ENCODE results near the gene TCEAL4. TPM values are rescaled to one million over a fixed set of nuclear protein-coding genes. Genes with fewer than 3 reads are reported as not detected.
"Not testable (repeated sequence)": the region's sequence is repeated elsewhere in the genome, so short reads cannot be mapped to it uniquely, and the experiment has no call there.

TCEAL4 gene
- total and polyA plus RNA-seq, 9 donors, result 51.2 to 126 (median 96.9) TPM

- 50% methylated on average over 1 of the region's 1 CpG for WGBS (ENCODE audit: insufficient coverage)
- Histone ChIP-seq H3K27me3 (ENCODE audit: control insufficient read depth, insufficient read depth, low read length) (peaks cover 6% of the 10 kb centered on the region), H3K4me1 (ENCODE audit: control insufficient read depth, insufficient read depth, low read length) (no peaks in the 10 kb centered on the region), H3K4me3 (ENCODE audit: low read length) (no peak overlapping the region), H3K27ac (ENCODE audit: low read length) (no peak overlapping the region), H3K9me3 (replicated peaks; ENCODE audit: control insufficient read depth, low read depth, low read length) (no peaks in the 10 kb centered on the region), H3K36me3 (ENCODE audit: control insufficient read depth, insufficient read depth, low read length) (no peaks in the 10 kb centered on the region)
- no peak for DNase-seq
Measured at GRCh38 chrX:103573202-103573601, 12.1 kb upstream of the TCEAL4 start.

GRCh38 chrX:103584596-103584995 lies 719 bp upstream of the TCEAL4 start:
- H3K27me3 ChIP-seq (ENCODE audit: control insufficient read depth, insufficient read depth, low read length), result peaks cover 19% of the 10 kb centered on the region
- peaks cover 5% of the 10 kb centered on the region for H3K4me1 ChIP-seq (ENCODE audit: control insufficient read depth, insufficient read depth, low read length)
- peaks cover 2% of the 10 kb centered on the region for H3K36me3 ChIP-seq (ENCODE audit: control insufficient read depth, insufficient read depth, low read length)
- peak; percentile 13 for DNase-seq
- H3K27ac ChIP-seq (ENCODE audit: low read length), result no peak overlapping the region
- H3K4me3 ChIP-seq (ENCODE audit: low read length), result no peak overlapping the region
- WGBS (ENCODE audit: insufficient coverage), result 40% methylated on average over 1 of the region's 3 CpGs
- H3K9me3 ChIP-seq (replicated peaks; ENCODE audit: control insufficient read depth, low read depth, low read length), result no peaks in the 10 kb centered on the region

GRCh38 chrX:103586314-103586646 lies 965 bp downstream of the TCEAL4 start:
- H3K4me1 ChIP-seq (ENCODE audit: control insufficient read depth, insufficient read depth, low read length), result peaks cover 5% of the 10 kb centered on the region
- H3K36me3 ChIP-seq (ENCODE audit: control insufficient read depth, insufficient read depth, low read length), result peaks cover 2% of the 10 kb centered on the region
- H3K9me3 ChIP-seq (replicated peaks; ENCODE audit: control insufficient read depth, low read depth, low read length), result no peaks in the 10 kb centered on the region
- peak overlapping the region; percentile 68 for H3K4me3 ChIP-seq (ENCODE audit: low read length)
- H3K27ac ChIP-seq (ENCODE audit: low read length), result peak overlapping the region; percentile 89
- peaks cover 16% of the 10 kb centered on the region for H3K27me3 ChIP-seq (ENCODE audit: control insufficient read depth, insufficient read depth, low read length)
- no CpG with 5 or more reads among the region's 5 CpGs for WGBS (ENCODE audit: insufficient coverage)
- peak; percentile 26 for DNase-seq

GRCh38 chrX:103586659-103587058 lies 1.3 kb downstream of the TCEAL4 start:
- Histone ChIP-seq H3K27ac (ENCODE audit: low read length) (peak overlapping the region; percentile 89), H3K4me3 (ENCODE audit: low read length) (peak overlapping the region; percentile 68)
- WGBS (ENCODE audit: insufficient coverage), result 57% methylated on average over 3 of the region's 4 CpGs

GRCh38 chrX:103592295-103592694 lies 7.0 kb downstream of the TCEAL4 start:
- H3K36me3 ChIP-seq (ENCODE audit: control insufficient read depth, insufficient read depth, low read length); H3K4me1 ChIP-seq (ENCODE audit: control insufficient read depth, insufficient read depth, low read length); H3K9me3 ChIP-seq (replicated peaks; ENCODE audit: control insufficient read depth, low read depth, low read length); DNase-seq; H3K27ac ChIP-seq (ENCODE audit: low read length); H3K27me3 ChIP-seq (ENCODE audit: control insufficient read depth, insufficient read depth, low read length); H3K4me3 ChIP-seq (ENCODE audit: low read length): not testable (repeated sequence)
- WGBS (ENCODE audit: insufficient coverage), result no CpG with 5 or more reads among the region's 1 CpG

More at GRCh38 chrX:103586659-103587058, 1.3 kb downstream of the TCEAL4 start:
- DNase-seq, result no peak
- H3K36me3 ChIP-seq (ENCODE audit: control insufficient read depth, insufficient read depth, low read length), result peaks cover 2% of the 10 kb centered on the region
- no peaks in the 10 kb centered on the region for H3K9me3 ChIP-seq (replicated peaks; ENCODE audit: control insufficient read depth, low read depth, low read length)
- H3K27me3 ChIP-seq (ENCODE audit: control insufficient read depth, insufficient read depth, low read length), result peaks cover 16% of the 10 kb centered on the region
- peaks cover 5% of the 10 kb centered on the region for H3K4me1 ChIP-seq (ENCODE audit: control insufficient read depth, insufficient read depth, low read length)

GRCh38 chrX:103595202-103595601 lies 9.9 kb downstream of the TCEAL4 start:
- H3K36me3 ChIP-seq (ENCODE audit: control insufficient read depth, insufficient read depth, low read length); DNase-seq; H3K27ac ChIP-seq (ENCODE audit: low read length); H3K9me3 ChIP-seq (replicated peaks; ENCODE audit: control insufficient read depth, low read depth, low read length); H3K4me3 ChIP-seq (ENCODE audit: low read length); H3K27me3 ChIP-seq (ENCODE audit: control insufficient read depth, insufficient read depth, low read length); H3K4me1 ChIP-seq (ENCODE audit: control insufficient read depth, insufficient read depth, low read length): not testable (repeated sequence)
- 94% methylated on average over 5 of the region's 6 CpGs for WGBS (ENCODE audit: insufficient coverage)

- Histone ChIP-seq H3K4me3 (ENCODE audit: low read length) (peak within 1 kb of the TSS; percentile 70), H3K9me3 (replicated peaks; ENCODE audit: control insufficient read depth, low read depth, low read length) (no peaks in the 10 kb centered on the region), H3K36me3 (ENCODE audit: control insufficient read depth, insufficient read depth, low read length) (no peaks in the 10 kb centered on the region), H3K27ac (ENCODE audit: low read length) (peak within 1 kb of the TSS; percentile 74), H3K4me1 (ENCODE audit: control insufficient read depth, insufficient read depth, low read length) (peaks cover 4% of the 10 kb centered on the region), H3K27me3 (ENCODE audit: control insufficient read depth, insufficient read depth, low read length) (peaks cover 17% of the 10 kb centered on the region)
- DNase-seq, result peak; percentile 53
- 13% methylated on average over 48 of the region's 59 CpGs for WGBS (ENCODE audit: insufficient coverage)
Measured at GRCh38 chrX:103607364-103608305, 22.3 kb downstream of the TCEAL4 start, which contains the start of gene TCEAL3. TSS of gene TCEAL3 (plus strand) at chrX:103607963. CDS start at chrX:103609065, 1,102 bp downstream.

- no peaks in the 10 kb centered on the region for H3K36me3 ChIP-seq (ENCODE audit: control insufficient read depth, insufficient read depth, low read length)
- DNase-seq, result peak; percentile 19
- H3K27me3 ChIP-seq (ENCODE audit: control insufficient read depth, insufficient read depth, low read length), result peaks cover 17% of the 10 kb centered on the region
- 22% methylated on average over 9 of the region's 21 CpGs for WGBS (ENCODE audit: insufficient coverage)
- H3K4me1 ChIP-seq (ENCODE audit: control insufficient read depth, insufficient read depth, low read length), result peaks cover 4% of the 10 kb centered on the region
- peak overlapping the region; percentile 70 for H3K4me3 ChIP-seq (ENCODE audit: low read length)
- H3K27ac ChIP-seq (ENCODE audit: low read length), result peak overlapping the region; percentile 74
- H3K9me3 ChIP-seq (replicated peaks; ENCODE audit: control insufficient read depth, low read depth, low read length), result no peaks in the 10 kb centered on the region
Measured at GRCh38 chrX:103608306-103608963, 23.1 kb downstream of the TCEAL4 start.

GRCh38 chrX:103610282-103610681 lies 25.0 kb downstream of the TCEAL4 start:
- no peaks in the 10 kb centered on the region for H3K9me3 ChIP-seq (replicated peaks; ENCODE audit: control insufficient read depth, low read depth, low read length)
- no CpG with 5 or more reads among the region's 1 CpG for WGBS (ENCODE audit: insufficient coverage)

GRCh38 chrX:103613362-103613890 lies 28.1 kb downstream of the TCEAL4 start:
- Histone ChIP-seq H3K36me3 (ENCODE audit: control insufficient read depth, insufficient read depth, low read length) (no peaks in the 10 kb centered on the region), H3K4me3 (ENCODE audit: low read length) (no peak overlapping the region), H3K9me3 (replicated peaks; ENCODE audit: control insufficient read depth, low read depth, low read length) (no peaks in the 10 kb centered on the region), H3K27me3 (ENCODE audit: control insufficient read depth, insufficient read depth, low read length) (peaks cover 6% of the 10 kb centered on the region), H3K4me1 (ENCODE audit: control insufficient read depth, insufficient read depth, low read length) (no peaks in the 10 kb centered on the region), H3K27ac (ENCODE audit: low read length) (no peak overlapping the region)
- no peak for DNase-seq
- no CpG with 5 or more reads among the region's 1 CpG for whole genome bisulfite sequencing (ENCODE audit: insufficient coverage)

More at GRCh38 chrX:103610282-103610681, 25.0 kb downstream of the TCEAL4 start:
- H3K36me3 ChIP-seq (ENCODE audit: control insufficient read depth, insufficient read depth, low read length), result no peaks in the 10 kb centered on the region
- H3K27me3 ChIP-seq (ENCODE audit: control insufficient read depth, insufficient read depth, low read length), result peaks cover 17% of the 10 kb centered on the region
- H3K4me3 ChIP-seq (ENCODE audit: low read length), result no peak overlapping the region
- no peak overlapping the region for H3K27ac ChIP-seq (ENCODE audit: low read length)
- peaks cover 4% of the 10 kb centered on the region for H3K4me1 ChIP-seq (ENCODE audit: control insufficient read depth, insufficient read depth, low read length)
- no peak for DNase-seq

Measured in muscle of leg (tissue), 11 donors.